BJ (cell line): ENCODE results near the gene DLL1. TPM values are rescaled to one million over a fixed set of nuclear protein-coding genes. Genes with fewer than 3 reads are reported as not detected.

ENCODE experiments used
- CTCF ChIA-PET: fragments of 350-600 bp; formaldehyde crosslinking; extraction: SDS; loops from one replicate; lab custom pipeline; 2021; ENCODE audit warnings: antibody characterized with exemption, inconsistent platforms; lab: Yijun Ruan, JAX
- POLR2A ChIA-PET: fragments of 300-600 bp; sonication (Branson Sonifier 250); formaldehyde crosslinking; extraction: SDS; loops from one replicate; lab custom pipeline; 2021; ENCODE audit warnings: antibody characterized with exemption; lab: Charles Lee
- DNase-seq: peaks from one replicate; pipeline ENCODE4 v3.0.0-alpha.2; 2011; ENCODE audit warnings: low read depth
- H3K27me3 ChIP-seq: 2 replicates; pipeline ENCODE4 v1.6.0; 2011; ENCODE audit warnings: low read length; ENCODE audit not compliant: control insufficient read depth, insufficient read depth
- H3K36me3 ChIP-seq: 2 replicates; pipeline ENCODE4 v1.5.1; 2011; ENCODE audit warnings: low read length; ENCODE audit not compliant: control insufficient read depth, insufficient read depth
- H3K4me3 ChIP-seq: 2 replicates; pipeline ENCODE4 v1.5.1; 2011; ENCODE audit warnings: low read depth, mild to moderate bottlenecking, control low read depth, low read length
- CTCF ChIP-seq: IDR thresholded peaks from 2 replicates; pipeline ENCODE4 v1.5.1; 2011; ENCODE audit warnings: low read depth, mild to moderate bottlenecking, control low read depth, inconsistent platforms, low read length, moderate library complexity; ENCODE audit not compliant: insufficient read depth
- polyA plus RNA-seq: library from polyadenylated mRNA; depleted of rRNA; stranded (reverse); fragments of >200 nt; gene quantifications from 2 replicates; pipeline ENCODE4 v1.2.3, GENCODE V29; 2011

DLL1 gene
- polyA plus RNA-seq, 1 experiment = 0.53 TPM

- Histone ChIP-seq H3K36me3 (no peaks in the 10 kb centered on the region), H3K27me3 (peaks cover 28% of the 10 kb centered on the region), H3K4me3 (no peak overlapping the region)
- TF ChIP-seq CTCF = no peak
- POLR2A ChIA-PET = no interaction called here
- DNase-seq = no peak
- CTCF ChIA-PET = interaction anchor here (0.5 kb wide), 1 partner anchor 38 kb away, joined by 3 read pairs; no protein-coding TSS in a partner anchor
Observed at GRCh38 chr6:170298688-170299087, 7.8 kb upstream of the DLL1 start.

- ChIA-PET POLR2A (no interaction called here), CTCF (interaction anchor here (2.2 kb wide), 1 partner anchor 219 kb away, joined by 5 read pairs; no protein-coding TSS in a partner anchor)
- H3K27me3 ChIP-seq = peaks cover 34% of the 10 kb centered on the region
- no peak for TF ChIP-seq CTCF
- no peak overlapping the region for H3K4me3 ChIP-seq
- no peaks in the 10 kb centered on the region for H3K36me3 ChIP-seq
- no peak for DNase-seq
Observed at GRCh38 chr6:170297576-170298330, 6.9 kb upstream of the DLL1 start.

- CTCF ChIA-PET = interaction anchor here (2.2 kb wide), 1 partner anchor 220 kb away, joined by 5 read pairs; no protein-coding TSS in a partner anchor
- H3K36me3 ChIP-seq = no peaks in the 10 kb centered on the region
- POLR2A ChIA-PET = no interaction called here
- no peak overlapping the region for H3K4me3 ChIP-seq
- H3K27me3 ChIP-seq = peaks cover 41% of the 10 kb centered on the region
- DNase-seq = no peak
- TF ChIP-seq CTCF = no peak
Observed at GRCh38 chr6:170296746-170297575, 6.1 kb upstream of the DLL1 start.

GRCh38 chr6:170296423-170296745, 5.5 kb upstream of the DLL1 start:
- H3K36me3 ChIP-seq = no peaks in the 10 kb centered on the region
- no peak overlapping the region for H3K4me3 ChIP-seq
- peaks cover 43% of the 10 kb centered on the region for H3K27me3 ChIP-seq
- ChIA-PET CTCF (interaction anchor here (2.2 kb wide), 1 partner anchor 221 kb away, joined by 5 read pairs; no protein-coding TSS in a partner anchor), POLR2A (no interaction called here)
- TF ChIP-seq CTCF = no peak
- no peak for DNase-seq
